H1 (cell line): Measurements from ENCODE around the gene LSR.

Source experiments
- EP300 ChIP-seq, 2 experiments: IDR thresholded peaks; 1 replicate in 1 of 2; 2 replicates in 1 of 2; pipeline ENCODE4 v1.6.1; 2011 to 2012; ENCODE audit warnings: low read depth in 2 of 2, low read length in 2 of 2, mild to moderate bottlenecking in 2 of 2, borderline replicate concordance in 1 of 2, inconsistent platforms in 1 of 2, moderate library complexity in 1 of 2
- EZH2 ChIP-seq: fragments of 200-600 bp; sonication (generic); IDR thresholded peaks from 2 replicates; pipeline ENCODE4 v1.7.1; 2012; ENCODE audit warnings: low read depth, mild to moderate bottlenecking, moderate library complexity, low read length, inconsistent platforms; ENCODE audit not compliant: severe bottlenecking
- GABPA ChIP-seq: IDR thresholded peaks from 2 replicates; pipeline ENCODE4 v1.6.1; 2011; ENCODE audit warnings: mild to moderate bottlenecking, low read length, moderate library complexity, borderline replicate concordance; ENCODE audit not compliant: insufficient read depth
- JUND ChIP-seq: IDR thresholded peaks from 2 replicates; pipeline ENCODE4 v1.6.1; 2011; ENCODE audit warnings: mild to moderate bottlenecking, improper control_type of control experiment, low read length
- POLR2A ChIP-seq, 2 experiments: IDR thresholded peaks; 1 replicate in 1 of 2; 2 replicates in 1 of 2; pipeline ENCODE4 v1.6.1; 2011; ENCODE audit warnings: low read depth in 2 of 2, low read length in 2 of 2, mild to moderate bottlenecking in 2 of 2; ENCODE audit errors: control extremely low read depth in 1 of 2
- POLR2AphosphoS5 ChIP-seq: IDR thresholded peaks from 2 replicates; pipeline ENCODE4 v1.6.1; 2011; ENCODE audit warnings: low read depth, low read length
- RXRA ChIP-seq: IDR thresholded peaks from 2 replicates; pipeline ENCODE4 v1.6.1; 2011; ENCODE audit warnings: low read depth, mild to moderate bottlenecking, low read length, moderate library complexity; ENCODE audit not compliant: insufficient read depth
- SP2 ChIP-seq: IDR thresholded peaks from 2 replicates; pipeline ENCODE4 v1.6.1; 2012; ENCODE audit warnings: mild to moderate bottlenecking, low read length, inconsistent platforms
- SRF ChIP-seq: IDR thresholded peaks from 2 replicates; pipeline ENCODE4 v1.6.1; 2011; ENCODE audit warnings: mild to moderate bottlenecking, low read depth, low read length, moderate library complexity
- YY1 ChIP-seq: IDR thresholded peaks from 2 replicates; pipeline ENCODE4 v1.6.1; 2011; ENCODE audit warnings: low read depth, mild to moderate bottlenecking, low read length
- TF ChIP-seq, protein P1 (sequence below), 3 experiments: IDR thresholded peaks; 1 replicate in 2 of 3; 2 replicates in 1 of 3; pipeline versions ENCODE4 v1.5.1 to v1.6.1; 2011; ENCODE audit warnings: low read length in 3 of 3, mild to moderate bottlenecking in 3 of 3, inconsistent platforms in 2 of 3, low read depth in 1 of 3, moderate library complexity in 1 of 3; ENCODE audit not compliant: insufficient read depth in 1 of 3; ENCODE audit errors: control extremely low read depth in 1 of 3
- TF ChIP-seq, protein P2 (sequence below): IDR thresholded peaks from 2 replicates; pipeline ENCODE4 v1.6.1; 2012; ENCODE audit warnings: low read length, inconsistent platforms

- TF ChIP-seq, protein P1, sequence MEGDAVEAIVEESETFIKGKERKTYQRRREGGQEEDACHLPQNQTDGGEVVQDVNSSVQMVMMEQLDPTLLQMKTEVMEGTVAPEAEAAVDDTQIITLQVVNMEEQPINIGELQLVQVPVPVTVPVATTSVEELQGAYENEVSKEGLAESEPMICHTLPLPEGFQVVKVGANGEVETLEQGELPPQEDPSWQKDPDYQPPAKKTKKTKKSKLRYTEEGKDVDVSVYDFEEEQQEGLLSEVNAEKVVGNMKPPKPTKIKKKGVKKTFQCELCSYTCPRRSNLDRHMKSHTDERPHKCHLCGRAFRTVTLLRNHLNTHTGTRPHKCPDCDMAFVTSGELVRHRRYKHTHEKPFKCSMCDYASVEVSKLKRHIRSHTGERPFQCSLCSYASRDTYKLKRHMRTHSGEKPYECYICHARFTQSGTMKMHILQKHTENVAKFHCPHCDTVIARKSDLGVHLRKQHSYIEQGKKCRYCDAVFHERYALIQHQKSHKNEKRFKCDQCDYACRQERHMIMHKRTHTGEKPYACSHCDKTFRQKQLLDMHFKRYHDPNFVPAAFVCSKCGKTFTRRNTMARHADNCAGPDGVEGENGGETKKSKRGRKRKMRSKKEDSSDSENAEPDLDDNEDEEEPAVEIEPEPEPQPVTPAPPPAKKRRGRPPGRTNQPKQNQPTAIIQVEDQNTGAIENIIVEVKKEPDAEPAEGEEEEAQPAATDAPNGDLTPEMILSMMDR (IDR thresholded peaks at IDR 0.05; ENCODE audit: control extremely low read depth in 1 of 3, insufficient read depth in 1 of 3, low read depth in 1 of 3, low read length in 3 of 3): no peak
- TF ChIP-seq POLR2AphosphoS5 (no peak), YY1 (no peak), GABPA (no peak), EP300 (IDR thresholded peaks at IDR 0.05; ENCODE audit: borderline replicate concordance in 1 of 2, low read depth in 2 of 2, low read length in 2 of 2) (no peak), SP2 (no peak), SRF (no peak), RXRA (no peak), POLR2A (IDR thresholded peaks at IDR 0.05; ENCODE audit: control extremely low read depth in 1 of 2, low read depth in 2 of 2, low read length in 2 of 2) (no peak), EZH2 (no peak), JUND (no peak)
- TF ChIP-seq, protein P2, sequence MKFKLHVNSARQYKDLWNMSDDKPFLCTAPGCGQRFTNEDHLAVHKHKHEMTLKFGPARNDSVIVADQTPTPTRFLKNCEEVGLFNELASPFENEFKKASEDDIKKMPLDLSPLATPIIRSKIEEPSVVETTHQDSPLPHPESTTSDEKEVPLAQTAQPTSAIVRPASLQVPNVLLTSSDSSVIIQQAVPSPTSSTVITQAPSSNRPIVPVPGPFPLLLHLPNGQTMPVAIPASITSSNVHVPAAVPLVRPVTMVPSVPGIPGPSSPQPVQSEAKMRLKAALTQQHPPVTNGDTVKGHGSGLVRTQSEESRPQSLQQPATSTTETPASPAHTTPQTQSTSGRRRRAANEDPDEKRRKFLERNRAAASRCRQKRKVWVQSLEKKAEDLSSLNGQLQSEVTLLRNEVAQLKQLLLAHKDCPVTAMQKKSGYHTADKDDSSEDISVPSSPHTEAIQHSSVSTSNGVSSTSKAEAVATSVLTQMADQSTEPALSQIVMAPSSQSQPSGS: no peak
Measured at GRCh38 chr19:35310331-35310730, 61.5 kb downstream of the LSR start.
